NB4 (cell line): ENCODE data around the gene ACCSL.

ENCODE experiments used
- DNase-seq: peaks from one replicate; pipeline ENCODE4 v3.0.0; 2010; ENCODE audit warnings: low read depth
- H3K4me3 ChIP-seq: one replicate; pipeline ENCODE4 v1.5.1; 2011; ENCODE audit warnings: mild to moderate bottlenecking, low read depth, low read length, moderate library complexity
- CTCF ChIP-seq: IDR thresholded peaks from one replicate; pipeline ENCODE4 v1.5.1; 2012; ENCODE audit warnings: low read depth, low read length
- MYC ChIP-seq: IDR thresholded peaks from 2 replicates; pipeline ENCODE4 v1.6.1; 2011; ENCODE audit warnings: low read depth, low read length
- POLR2A ChIP-seq: IDR thresholded peaks from 2 replicates; pipeline ENCODE4 v1.6.1; 2011; ENCODE audit warnings: mild to moderate bottlenecking; ENCODE audit not compliant: insufficient read length; ENCODE audit errors: extremely low read depth
- TF ChIP-seq, protein P1 (sequence below): IDR thresholded peaks from 2 replicates; pipeline ENCODE4 v1.6.1; 2011; ENCODE audit warnings: low read depth, low read length

Gene ACCSL

DNA sequence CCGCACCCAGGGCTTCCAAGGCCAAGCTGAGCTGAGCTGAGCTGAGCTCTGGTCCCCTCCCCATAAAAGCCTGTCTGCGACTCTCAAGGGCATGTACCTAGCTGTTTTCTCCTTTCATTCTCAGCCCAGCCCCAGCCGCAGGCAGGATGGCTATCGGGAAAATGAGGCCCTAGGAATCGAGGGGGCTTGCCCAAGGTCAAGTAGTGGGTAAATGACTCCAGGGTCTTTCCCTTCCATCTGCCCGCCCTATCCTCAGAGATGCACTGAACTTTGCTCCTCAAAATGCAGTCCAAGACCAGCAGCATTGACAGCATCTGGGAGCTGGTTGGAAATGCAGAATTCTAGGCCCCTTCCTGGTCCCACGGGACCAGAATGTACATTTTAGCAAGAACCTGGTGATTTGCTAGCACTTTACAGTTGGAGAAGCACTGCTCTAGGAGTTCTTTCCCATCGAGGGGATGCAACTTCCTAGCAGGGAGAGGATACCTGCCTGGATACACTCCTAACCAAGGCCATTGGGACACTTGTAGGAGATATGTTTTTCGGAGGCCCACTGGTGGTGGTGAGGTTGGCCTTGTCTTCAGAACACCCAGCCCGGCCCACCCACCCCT, 43.2 kb upstream of the ACCSL start:
- TF ChIP-seq CTCF = no peak
- TF ChIP-seq POLR2A = no peak
- no peak for TF ChIP-seq MYC
- H3K4me3 ChIP-seq = no peak overlapping the region
- no peak for DNase-seq

- H3K4me3 ChIP-seq = no peak overlapping the region
- TF ChIP-seq POLR2A (no peak), MYC (no peak), CTCF (no peak)
- TF ChIP-seq, protein P1, sequence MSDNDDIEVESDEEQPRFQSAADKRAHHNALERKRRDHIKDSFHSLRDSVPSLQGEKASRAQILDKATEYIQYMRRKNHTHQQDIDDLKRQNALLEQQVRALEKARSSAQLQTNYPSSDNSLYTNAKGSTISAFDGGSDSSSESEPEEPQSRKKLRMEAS = no peak
- no peak for DNase-seq
Observed at GRCh38 chr11:44005063-44005701, 42.6 kb upstream of the ACCSL start.

- no peak overlapping the region for H3K4me3 ChIP-seq
- no peak for TF ChIP-seq CTCF
- TF ChIP-seq POLR2A = no peak
- TF ChIP-seq, protein P1 = no peak
- no peak for TF ChIP-seq MYC
- DNase-seq = no peak
Observed at GRCh38 chr11:44005956-44006355, 41.8 kb upstream of the ACCSL start.

DNA sequence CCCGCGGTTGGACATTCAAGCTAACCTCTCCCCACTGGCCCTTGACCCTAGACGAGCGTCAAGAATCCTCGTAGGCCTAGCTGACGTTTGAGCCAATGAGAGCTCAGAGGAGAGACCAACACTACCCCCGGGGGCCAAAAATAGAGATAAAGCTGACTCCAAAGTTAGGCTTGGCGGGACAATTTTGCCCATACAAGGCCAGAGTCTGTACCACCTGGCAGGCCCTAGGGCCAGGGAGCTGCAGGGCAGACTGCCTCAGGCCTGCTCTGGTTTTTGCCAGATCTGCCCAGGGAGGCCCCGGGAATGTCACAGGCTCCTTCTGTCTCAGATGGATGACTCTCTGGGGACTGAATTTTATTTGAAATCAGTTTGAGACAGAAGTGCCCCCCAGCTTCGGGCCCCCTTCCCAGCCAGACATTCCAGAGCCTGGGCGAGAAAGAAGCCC, 40.8 kb upstream of the ACCSL start:
- no peak for DNase-seq
- no peak overlapping the region for H3K4me3 ChIP-seq
- no peak for TF ChIP-seq CTCF
- no peak for TF ChIP-seq POLR2A
- TF ChIP-seq, protein P1 = no peak
- TF ChIP-seq MYC = no peak

GRCh38 chr11:44007481-44008087, 40.2 kb upstream of the ACCSL start:
- DNase-seq = no peak
- TF ChIP-seq CTCF = no peak
- TF ChIP-seq, protein P1 = no peak
- no peak for TF ChIP-seq POLR2A
- no peak for TF ChIP-seq MYC
- H3K4me3 ChIP-seq = no peak overlapping the region
